Bone marrow (tissue), 2 donors: ENCODE results near the gene BCAS3.

Experiments used
- DNase-seq, 2 donors: peaks; one replicate each; lab custom pipeline; 2025; lab: John Stamatoyannopoulos, UW

Gene BCAS3

DNA sequence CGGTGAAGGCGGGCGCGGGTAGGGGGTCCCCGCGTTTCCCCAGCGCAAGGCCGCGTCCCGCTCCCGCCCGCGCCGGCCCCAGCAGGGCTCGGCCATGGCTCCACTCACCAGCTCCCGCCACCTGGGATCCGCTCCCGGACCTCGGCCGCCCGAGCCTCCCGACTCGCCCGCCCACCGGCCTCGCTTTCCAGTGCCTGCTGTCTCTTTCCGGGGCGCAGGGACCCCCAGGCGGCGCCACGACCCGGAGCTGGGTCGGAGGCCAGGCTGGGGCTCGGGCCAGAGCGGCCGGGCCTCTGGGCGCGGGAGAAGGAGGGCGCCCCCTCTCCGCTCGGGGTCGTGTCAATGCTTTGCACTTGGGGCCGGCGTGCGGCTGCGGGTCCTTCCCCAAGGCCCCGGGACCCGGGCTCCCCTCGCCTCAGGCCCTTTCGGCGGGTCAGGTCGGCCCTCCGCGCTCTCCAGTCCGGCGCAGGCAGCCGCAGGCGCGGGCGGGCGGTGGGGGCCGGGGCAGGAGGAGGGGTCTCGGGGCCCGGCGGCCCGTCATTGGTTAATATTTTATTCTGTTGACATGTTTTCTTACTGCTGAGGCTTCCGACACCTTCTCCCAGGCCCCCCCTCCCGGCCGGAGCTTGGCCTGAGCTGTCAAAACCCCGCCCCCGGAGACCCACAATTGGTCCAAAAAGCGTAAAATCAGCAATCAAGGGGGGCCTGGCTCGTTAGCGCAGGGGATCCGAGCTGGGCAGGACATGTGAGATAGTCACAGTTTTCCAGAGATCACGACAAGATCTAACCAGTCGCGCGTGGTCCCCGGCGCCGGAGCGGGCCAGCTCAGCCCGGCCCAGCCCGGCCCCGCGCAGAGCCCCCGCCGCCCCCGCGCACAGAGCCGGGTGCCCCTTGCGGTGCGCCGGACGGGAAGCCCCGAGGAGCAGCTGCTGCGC is 721.7 kb downstream of the BCAS3 start, which contains the start of gene TBX2:
Gene TBX2 (plus strand): TSS at position 713 of the 935 bp plus-strand sequence. CDS start 334 bp downstream, outside the sequence.
- no peak for DNase-seq

DNA sequence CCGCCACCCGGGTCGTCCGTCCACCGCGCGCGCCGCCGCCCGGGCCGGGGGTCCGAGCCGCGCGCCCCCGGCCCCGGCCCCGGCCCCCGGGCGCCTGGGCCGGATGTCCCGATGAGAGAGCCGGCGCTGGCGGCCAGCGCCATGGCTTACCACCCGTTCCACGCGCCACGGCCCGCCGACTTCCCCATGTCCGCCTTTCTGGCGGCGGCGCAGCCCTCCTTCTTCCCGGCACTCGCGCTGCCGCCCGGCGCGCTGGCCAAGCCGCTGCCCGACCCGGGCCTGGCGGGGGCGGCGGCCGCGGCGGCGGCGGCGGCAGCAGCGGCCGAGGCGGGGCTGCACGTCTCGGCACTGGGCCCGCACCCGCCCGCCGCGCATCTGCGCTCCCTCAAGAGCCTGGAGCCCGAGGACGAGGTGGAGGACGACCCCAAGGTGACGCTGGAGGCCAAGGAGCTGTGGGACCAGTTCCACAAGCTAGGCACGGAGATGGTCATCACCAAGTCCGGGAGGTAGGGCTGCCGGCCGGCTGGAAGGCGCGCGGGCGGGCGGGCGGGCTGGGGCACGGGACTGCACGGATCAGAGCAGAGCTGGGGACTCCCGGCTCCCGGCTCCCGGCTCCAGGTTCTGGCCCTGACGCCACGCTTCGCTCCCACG is 722.5 kb downstream of the BCAS3 start:
- no peak for DNase-seq

DNA sequence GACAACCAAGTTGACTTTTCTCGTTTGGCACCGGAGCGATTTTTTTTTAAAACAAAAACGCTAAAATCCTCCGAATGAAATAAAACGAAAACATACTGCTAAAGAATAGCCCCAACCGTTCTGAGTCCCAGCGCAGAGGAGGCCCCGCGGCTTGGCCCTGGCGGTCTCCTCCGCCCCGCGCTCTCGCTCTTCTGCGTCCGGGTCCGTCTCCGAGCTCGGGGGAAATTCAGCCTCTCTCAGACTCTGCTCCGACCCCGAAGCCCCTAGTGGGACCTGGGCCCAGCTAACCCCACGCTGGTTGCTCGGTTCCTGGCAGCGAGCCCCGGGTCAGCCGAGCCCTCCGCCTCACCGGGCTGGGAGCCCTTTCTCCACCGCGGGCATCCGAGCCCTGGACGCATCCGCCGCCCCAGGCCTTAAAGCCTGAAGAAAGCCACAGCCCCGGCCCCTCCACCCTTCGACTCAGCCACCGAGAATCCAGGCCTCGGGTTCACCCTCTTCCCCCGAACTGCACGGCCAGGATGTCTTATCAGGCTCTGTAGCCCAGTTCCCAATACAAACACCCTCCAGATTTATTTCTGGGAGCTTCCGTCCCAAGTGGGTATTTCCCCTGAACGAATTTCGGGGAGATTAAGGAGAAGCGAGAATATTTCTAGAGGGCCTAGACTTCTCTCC is 723.2 kb downstream of the BCAS3 start:
- DNase-seq, result no peak

DNA sequence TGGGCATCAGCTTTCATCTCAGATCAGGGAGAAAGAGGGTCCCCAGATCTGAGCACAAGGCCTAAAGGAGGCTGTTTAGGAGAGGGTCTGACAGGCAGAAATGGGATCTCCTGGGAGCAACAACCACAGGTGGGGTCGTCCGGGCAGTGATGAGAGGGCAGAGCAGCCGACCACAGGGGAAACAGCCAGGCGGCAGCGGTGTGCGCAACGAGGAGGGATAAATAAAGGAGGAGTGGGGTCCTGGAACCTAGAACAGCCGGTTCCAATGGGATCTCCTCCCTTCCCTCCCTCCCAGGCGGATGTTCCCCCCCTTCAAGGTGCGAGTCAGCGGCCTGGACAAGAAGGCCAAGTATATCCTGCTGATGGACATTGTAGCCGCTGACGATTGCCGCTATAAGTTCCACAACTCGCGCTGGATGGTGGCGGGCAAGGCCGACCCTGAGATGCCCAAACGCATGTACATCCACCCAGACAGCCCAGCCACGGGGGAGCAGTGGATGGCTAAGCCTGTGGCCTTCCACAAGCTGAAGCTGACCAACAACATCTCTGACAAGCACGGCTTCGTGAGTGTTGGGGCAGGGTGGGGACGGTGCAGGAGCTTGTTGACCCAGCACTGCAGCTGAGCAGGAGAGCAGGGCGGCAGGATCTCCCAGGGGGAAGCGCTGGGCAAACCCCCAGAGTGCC is 723.9 kb downstream of the BCAS3 start:
- DNase-seq, result no peak

DNA sequence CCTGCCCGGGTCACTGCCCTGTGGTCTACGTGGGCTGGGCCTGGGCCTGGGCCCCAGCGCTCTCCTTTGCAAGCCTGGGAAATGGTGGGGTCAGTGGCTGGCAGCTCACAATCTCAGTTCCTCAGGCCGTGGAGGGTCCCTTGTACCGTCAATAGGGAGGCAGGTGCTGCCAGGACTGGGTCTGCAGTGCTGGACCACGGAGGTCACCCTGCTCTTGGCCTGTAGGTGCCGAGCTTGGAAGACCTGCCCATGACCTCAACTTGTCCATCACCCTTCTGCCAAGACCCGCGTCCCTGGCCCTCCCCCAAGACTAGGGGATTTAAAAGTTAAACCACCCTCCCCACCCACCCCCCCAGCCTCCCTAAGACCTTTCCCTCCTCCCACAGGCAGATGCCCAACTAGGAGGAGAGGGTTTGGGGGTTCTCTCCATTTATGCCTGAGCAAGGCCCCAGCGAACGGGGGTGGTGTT is 724.5 kb downstream of the BCAS3 start:
- DNase-seq, result no peak

DNA sequence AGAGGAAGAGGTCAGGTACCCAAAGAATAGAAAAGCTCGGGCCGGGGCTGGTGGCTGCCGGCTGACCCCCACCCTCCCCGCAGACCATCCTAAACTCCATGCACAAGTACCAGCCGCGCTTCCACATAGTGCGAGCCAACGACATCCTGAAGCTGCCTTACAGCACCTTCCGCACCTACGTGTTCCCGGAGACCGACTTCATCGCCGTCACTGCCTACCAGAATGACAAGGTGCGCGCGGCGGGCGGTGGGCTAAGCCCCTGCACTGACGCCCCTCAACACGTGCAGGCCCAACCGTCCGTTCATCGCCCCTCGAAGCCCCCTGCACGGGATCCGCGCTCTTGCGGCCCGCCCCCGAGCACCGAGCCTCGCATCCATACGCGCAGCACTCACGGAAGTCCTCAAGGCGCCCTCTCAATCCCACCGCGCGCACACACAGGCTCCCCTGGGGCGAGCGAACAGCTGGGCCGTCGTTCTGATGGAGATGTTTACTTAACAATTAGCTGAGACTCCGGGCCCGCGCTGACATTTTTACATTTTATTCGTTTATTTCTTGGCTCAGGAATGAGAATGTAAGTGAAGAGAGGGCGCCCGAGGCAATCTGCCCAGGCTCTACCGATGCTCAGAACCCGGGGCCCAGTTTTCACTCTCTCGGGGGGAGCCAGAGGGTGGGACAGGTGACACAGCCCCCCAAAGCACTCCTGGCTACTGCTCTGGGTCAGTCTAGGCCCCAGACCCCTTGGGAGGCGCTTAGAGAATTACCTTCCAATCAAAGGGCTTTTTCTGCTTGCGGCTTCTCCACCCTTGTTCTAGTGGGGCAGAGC is 725.5 kb downstream of the BCAS3 start:
- DNase-seq, result no peak

DNA sequence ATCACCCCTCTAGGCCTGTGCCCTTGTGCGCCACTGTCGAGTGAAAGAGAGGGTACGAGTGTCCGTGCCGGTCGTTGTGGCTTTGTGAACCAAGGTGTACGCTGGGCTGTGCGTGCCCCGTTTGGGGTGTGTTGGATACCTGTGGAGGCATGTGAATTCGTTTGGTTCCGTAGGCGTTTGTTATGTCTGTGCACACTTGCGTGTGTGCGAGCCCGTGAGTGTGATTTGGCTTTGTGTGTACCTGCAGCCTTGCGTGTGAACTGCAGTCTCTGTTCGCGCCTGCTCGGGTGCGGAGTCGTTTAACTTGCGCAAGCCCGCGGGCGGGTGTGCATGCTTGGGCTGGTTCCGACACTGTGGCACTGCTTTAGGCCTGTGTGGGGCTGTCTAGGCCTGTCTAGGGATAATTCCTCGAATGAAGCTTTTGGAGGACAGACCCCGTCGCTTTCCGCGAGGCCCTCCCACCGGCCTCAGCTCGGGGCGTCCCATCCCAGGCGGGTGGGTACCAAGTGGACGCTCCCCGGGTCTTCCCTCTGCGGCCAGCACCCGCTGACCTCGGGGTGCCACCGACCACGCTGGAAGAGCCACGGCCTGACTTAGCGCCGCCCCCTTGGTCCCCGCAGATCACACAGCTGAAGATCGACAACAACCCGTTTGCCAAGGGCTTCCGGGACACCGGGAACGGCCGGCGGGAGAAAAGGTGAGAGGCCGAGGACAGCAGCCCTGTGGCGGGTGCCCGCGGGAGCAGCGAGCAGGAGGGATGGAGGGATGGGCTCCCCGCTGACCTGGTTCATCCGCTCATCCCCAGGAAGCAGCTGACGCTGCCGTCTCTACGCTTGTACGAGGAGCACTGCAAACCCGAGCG is 726.4 kb downstream of the BCAS3 start:
- DNase-seq, result no peak

DNA sequence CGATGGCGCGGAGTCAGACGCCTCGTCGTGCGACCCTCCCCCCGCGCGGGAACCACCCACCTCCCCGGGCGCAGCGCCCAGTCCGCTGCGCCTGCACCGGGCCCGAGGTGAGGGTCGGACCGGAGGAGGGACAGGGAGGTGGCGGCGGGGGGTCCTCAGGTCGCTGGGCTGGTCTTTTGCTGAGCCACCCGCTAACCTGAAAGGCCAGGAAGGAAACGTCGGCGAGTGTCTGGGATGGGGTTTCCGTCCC is 726.9 kb downstream of the BCAS3 start:
- DNase-seq, result no peak

DNA sequence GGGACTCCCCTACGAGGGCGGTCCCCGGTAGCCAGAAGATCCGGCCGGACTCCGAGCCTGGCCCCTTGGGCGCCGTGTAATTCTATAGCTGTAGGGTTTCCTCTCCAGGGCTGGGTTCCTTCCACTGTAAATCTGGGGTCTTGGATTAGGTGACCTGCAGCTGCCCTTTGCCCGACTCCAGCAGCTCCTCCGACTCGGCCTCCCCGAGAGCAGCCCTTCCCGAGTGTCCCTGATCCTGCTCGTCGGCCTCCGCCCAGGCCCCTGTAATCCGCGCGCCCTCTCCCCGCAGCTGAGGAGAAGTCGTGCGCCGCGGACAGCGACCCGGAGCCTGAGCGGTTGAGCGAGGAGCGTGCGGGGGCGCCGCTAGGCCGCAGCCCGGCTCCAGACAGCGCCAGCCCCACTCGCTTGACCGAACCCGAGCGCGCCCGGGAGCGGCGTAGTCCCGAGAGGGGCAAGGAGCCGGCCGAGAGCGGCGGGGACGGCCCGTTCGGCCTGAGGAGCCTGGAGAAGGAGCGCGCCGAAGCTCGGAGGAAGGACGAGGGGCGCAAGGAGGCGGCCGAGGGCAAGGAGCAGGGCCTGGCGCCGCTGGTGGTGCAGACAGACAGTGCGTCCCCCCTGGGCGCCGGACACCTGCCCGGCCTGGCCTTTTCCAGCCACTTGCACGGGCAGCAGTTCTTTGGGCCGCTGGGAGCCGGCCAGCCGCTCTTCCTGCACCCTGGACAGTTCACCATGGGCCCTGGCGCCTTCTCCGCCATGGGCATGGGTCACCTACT is 727.4 kb downstream of the BCAS3 start:
- DNase-seq, result no peak

DNA sequence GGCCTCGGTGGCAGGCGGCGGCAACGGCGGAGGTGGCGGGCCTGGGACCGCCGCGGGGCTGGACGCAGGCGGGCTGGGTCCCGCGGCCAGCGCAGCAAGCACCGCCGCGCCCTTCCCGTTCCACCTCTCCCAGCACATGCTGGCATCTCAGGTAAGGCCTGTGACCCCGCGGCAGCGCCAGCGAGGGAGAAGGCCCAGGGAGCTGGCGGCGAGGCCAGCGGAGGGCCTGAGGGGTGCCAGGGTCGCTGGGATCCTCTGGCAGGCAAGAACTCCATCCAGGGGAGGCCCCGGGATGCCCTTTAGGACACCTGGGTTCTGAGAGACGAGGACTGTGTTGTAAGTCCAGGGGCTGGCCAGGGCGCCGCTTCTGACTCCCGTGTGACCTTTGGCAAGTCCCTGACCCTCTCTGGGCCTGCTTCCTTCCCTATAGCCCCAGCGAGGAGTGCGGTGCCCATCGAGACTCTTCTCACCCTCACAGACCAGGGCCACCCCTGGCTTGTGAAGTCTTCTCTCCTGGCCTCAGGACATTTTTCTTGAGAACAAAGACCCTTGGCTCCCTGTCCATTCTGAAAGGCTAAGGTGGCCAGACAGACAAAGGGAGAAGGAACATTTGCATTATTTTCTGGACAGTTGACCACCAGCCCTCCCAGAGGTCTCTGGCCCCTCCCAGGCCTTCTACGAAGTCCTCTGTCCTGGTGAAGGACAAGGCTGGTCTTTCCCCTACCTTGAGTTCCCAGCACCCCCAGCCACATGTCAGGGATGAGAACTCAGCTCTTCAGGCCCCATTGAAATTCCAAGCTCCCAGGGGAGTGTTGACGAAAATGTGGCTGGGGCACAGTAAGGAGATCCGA is 728.3 kb downstream of the BCAS3 start:
- no peak for DNase-seq

DNA sequence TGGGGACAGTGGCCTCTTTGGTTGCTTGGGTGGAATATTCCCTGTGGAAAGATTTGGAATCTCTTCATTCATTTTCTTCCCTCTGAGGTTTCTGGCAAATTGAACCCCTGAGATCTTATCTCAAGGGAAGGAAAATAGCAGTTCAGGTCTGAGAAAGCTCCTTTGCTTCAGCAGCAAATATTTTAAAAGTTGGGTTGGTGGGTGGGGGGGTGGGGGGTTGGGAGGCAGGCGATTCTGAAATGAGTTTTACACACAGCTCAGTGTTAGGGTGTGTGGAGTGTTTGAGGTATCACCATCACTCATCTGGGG is 728.8 kb downstream of the BCAS3 start:
- DNase-seq, result no peak

DNA sequence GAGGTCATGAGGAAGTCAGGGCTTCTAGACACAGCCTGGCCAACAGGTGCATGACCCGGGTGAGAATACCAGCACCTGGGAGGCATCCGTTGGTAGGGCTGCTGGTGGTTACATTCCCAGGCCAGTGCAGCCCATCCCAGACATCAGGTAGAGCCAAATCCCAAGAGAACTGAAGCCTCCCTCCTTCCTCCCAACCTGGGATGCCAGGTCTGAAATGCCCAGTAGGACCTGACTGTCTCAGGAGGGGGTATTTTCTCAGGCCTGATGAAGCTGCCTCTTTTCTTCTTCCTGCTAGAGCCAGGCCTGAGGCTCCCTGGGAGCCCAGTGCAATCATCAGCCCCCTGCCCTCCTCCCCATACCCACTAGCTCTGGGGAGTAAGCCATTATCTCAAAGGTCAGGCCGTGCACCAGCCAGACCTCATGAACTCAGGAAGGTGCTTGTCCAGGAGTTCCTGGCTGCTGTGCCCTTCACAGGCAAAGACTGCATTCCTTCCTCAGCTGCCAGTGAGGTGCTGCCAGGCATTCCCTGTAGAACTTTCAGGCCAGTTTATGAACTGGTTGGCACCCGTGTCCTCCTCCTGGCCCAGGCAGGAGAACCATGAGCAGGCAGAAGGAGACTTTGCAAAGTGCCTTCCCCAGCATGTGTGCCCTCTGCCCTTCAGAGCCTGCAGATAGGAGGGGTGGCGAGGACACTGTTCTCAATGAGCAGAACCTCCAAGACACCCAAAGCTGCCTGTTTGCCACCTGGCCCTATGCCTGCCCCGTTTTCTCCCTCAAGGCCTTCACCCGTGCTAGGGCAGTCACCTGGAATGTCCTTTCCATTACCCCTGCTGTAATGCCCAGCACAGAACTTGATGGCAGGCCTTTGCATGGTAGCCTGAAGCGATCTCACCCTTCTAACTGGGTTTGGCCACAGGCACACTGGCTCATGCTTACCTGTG is 729.6 kb downstream of the BCAS3 start:
- no peak for DNase-seq

DNA sequence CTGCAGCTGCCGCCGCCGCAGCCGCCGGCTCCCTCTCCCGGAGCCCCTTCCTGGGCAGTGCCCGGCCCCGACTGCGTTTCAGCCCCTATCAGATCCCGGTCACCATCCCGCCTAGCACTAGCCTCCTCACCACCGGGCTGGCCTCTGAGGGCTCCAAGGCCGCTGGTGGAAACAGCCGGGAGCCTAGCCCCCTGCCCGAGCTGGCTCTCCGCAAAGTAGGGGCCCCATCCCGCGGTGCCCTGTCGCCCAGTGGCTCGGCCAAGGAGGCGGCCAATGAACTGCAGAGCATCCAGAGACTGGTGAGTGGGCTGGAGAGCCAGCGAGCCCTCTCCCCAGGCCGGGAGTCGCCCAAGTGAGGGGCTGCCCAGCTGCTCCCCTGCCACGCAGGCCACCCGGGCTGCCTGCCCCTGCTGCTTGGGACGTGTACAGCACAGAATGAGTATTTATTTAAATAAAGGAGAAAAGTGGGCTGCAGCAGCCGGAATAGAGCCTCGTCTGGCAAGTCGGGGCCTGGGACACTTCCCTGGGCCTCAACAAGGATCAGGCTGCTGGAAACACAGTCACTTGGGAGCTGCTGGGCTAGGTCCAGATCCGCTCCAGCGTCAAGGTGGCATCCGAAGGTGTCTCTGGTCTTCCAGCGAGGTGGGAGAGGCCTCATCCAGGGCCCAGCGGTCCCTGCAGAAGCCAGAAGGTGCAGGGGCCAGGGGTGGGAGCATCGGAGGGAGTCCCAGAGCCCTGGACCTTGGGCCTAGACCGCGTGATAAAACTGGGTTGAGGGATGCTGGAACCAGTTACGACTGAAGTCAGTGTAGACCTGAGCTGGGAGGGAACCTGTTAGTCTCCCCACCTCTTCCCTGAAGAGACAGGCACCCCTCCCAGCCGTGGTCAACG is 730.7 kb downstream of the BCAS3 start:
- DNase-seq, result no peak

DNA sequence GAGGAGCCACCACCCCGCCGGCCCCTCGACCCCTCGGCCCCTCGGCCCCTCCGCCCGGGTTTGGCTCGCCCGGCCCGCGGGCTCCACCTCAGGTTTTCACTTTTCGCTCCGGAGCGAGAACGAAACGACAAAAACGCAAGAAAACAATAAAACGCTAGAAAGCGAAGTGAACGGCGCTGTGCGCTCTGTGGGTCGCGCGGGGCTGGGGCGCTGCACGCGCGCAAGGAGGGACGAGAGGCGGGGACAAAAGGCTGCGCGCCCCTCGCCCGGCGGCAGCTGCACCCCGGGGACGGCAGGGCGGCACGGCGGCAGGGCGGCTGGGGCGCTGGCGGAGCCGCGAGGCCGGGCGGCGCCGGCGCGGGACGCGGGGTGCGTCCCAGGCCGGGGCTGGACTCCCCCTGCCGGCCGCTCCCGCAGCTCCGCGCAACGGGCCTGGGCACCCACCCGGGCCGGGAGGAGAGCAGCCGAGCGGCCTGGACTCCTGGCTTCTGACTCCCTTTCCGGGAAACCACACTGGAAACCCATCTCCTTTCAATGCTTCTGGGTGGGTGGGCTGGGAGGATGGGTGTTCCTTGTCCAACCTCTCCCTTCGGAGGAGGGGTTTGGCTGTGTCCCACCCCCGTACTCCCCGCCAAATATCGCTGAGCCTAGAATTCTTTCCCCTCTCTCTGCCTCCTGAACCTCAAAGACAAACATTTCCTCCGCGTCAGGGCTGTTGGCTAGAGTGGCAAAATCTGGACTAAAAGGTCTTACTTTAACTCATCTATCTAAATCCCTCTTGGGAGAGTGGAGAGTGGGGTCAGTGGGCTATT is 731.9 kb downstream of the BCAS3 start:
- DNase-seq, result no peak

DNA sequence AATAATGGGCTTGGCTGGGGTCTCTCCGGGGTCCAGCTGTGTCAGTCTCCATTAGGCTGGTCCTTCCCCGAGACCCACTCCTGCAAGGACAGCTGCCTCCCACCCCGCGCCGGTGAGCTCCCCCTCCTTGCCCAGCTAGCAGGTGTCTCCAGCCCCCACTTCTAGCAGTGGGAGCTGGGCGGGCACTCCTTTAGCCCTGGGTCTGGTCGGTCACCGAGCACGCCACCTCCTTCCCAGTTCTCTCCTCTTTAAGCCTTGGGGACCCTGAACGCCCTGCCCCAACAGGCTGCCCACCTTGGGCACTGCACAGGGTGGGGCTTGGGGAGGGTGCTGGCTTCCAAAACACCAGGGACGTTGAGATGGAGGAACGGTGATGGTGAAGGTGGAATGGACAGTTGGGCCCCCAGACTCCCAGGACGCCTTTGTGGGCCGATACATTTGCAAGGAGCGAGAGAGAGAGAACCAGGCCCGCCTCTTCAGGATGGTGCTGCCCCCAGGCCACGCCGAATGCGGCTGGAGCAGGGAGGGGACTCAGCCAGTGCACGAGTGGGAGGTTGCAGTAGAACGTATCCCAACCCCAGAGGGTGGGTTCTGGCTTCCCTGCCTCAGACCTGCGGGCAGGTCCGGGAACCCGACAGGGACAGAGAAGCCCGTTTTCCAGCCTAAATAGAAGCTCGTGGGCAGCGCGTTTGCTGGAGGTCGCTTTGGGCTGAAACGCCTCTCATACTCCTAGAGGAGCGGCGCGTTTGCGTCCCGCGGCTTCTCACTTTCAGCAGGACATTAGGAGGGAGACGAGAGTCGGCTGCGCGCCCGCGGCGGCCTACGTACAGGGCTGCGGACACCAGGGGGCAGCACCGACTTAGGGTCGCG is 732.7 kb downstream of the BCAS3 start:
- peak; percentile 15 to 45 for DNase-seq
